Upper lobe of left lung (tissue), 6 donors: Measurements from ENCODE around the gene RNF8. TPM values are rescaled to one million over a fixed set of nuclear protein-coding genes. Genes with fewer than 3 reads are reported as not detected.

Experiments
- ATAC-seq, 2 donors: fragments of 200-7000 bp; cut with Tn5 transposase; one replicate each; pipeline ENCODE4 v1.9.1; 2022; ENCODE audit warnings: mild to moderate bottlenecking in 2 of 2, moderate library complexity in 2 of 2; ENCODE audit not compliant: low FRiP score in 2 of 2
- DNase-seq, 2 donors: peaks; one replicate each; pipeline ENCODE4 v3.0.0-alpha.2; 2019 to 2020
- H3K27ac ChIP-seq, 4 donors: fragments of 200-600 bp; sonication (generic); one replicate each; pipeline ENCODE4 v1.5.1; 2016 to 2019
- H3K27me3 ChIP-seq, 4 donors: fragments of 200-600 bp; sonication (generic); one replicate each; pipeline ENCODE4 v1.5.1; 2017 to 2019
- H3K36me3 ChIP-seq, 4 donors: fragments of 200-600 bp; sonication (generic); one replicate each; pipeline ENCODE4 v1.5.1; 2016 to 2019
- H3K4me1 ChIP-seq, 4 donors: fragments of 200-600 bp; sonication (generic); one replicate each; pipeline ENCODE4 v1.5.1; 2018 to 2019
- H3K4me3 ChIP-seq, 4 donors: fragments of 200-600 bp; sonication (generic); one replicate each; pipeline ENCODE4 v1.5.1; 2017 to 2019; ENCODE audit warnings: mild to moderate bottlenecking in 2 of 4, moderate library complexity in 1 of 4
- H3K9me3 ChIP-seq, 4 donors: fragments of 200-600 bp; sonication (generic); one replicate each; pipeline ENCODE4 v1.5.1; 2018 to 2019
- EP300 ChIP-seq, 4 donors: sonication (generic); formaldehyde crosslinking; IDR thresholded peaks; one replicate each; pipeline ENCODE4 v1.5.1; 2017; ENCODE audit warnings: antibody characterized with exemption in 4 of 4, control low read depth in 2 of 4
- POLR2A ChIP-seq, 4 donors: fragments of 450-650 bp; IDR thresholded peaks; one replicate each; pipeline ENCODE4 v1.5.1; 2016 to 2017; ENCODE audit warnings: antibody characterized with exemption in 4 of 4, mild to moderate bottlenecking in 2 of 4
- POLR2AphosphoS5 ChIP-seq, 2 donors: sonication (generic); formaldehyde crosslinking; IDR thresholded peaks; one replicate each; pipeline ENCODE4 v1.5.1; 2017; ENCODE audit warnings: antibody characterized with exemption in 2 of 2
- WGBS, 2 donors: methylation state at CpG; one replicate each; pipeline ENCODE4 v1.1.5; 2017 to 2018; 5-methylcytosine and 5-hydroxymethylcytosine counted together
- total RNA-seq, 6 donors: library from RNA; depleted of rRNA in 4 of 6; stranded (reverse); fragments of >200 nt in 4 of 6; gene quantifications; one replicate each; pipeline versions ENCODE4 v1.1.0 to v1.2.1, GENCODE V29; 2016 to 2021
- TF ChIP-seq, protein P1 (sequence below), 6 experiments: fragments of 450-650 bp in 4 of 6; fragments of 200-600 bp in 2 of 6; sonication (generic) in 2 of 6; IDR thresholded peaks; one replicate each; pipeline ENCODE4 v1.5.1; 2016 to 2019; ENCODE audit warnings: antibody characterized with exemption in 6 of 6
- donor health status: DM: no; HTN: no; CAD: no; lungs with moderate emphysema.
- donor health status: DM: no; HTN: yes; CAD: no; lungs with severe emphysema.

Gene RNF8
- total RNA-seq, 6 donors from 2014 or later = 14.7 to 32.3 (median 17.1) TPM

DNA sequence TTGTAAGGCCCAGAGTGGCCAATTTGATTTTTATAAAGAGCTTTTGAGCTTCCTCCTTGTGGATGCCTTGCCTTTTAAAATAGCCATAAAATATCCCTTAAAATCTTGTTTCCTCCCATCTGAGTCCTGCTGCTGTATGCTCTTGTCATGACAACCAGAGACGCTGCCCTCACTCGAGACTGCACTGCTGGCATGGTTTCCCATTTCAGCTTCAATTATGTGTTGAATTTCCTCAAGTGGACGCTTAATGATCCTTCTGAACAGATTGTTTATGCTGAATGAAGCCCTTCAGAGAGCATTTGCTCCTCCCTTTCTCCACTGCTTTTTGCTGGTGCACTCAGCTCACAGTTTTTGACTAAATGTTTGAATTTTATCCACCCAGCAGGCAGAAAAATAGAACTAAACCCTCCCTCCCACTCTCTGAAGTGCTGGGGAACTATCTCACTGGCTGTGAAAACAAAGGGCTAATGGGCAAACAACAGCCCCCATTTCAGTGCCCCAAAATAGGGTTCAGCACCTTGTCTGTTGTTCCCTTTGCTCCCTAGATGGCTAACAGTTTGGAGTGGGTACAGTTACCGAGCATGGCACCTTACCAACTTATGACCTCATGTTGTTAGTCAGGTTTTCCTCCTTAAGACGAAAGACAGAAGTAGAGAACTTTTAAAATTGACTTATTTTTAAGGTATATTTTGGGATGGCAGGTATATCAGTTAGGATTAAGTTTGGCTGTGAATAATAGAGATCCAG lies 45.5 kb upstream of the RNF8 start:
- Histone ChIP-seq H3K27me3 (no peaks in the 10 kb centered on the region), H3K9me3 (no peaks in the 10 kb centered on the region), H3K36me3 (peaks cover 0 to 22% (median 8%) of the 10 kb centered on the region in 4 donors), H3K4me1 (peaks cover 0 to 12% (median 5%) of the 10 kb centered on the region in 4 donors), H3K27ac (peak overlapping the region in 3 of 4 donors; percentile 15 to 58 (median 27)), H3K4me3 (no peak overlapping the region)
- peak in 1 of 2 donors; percentile 56 for DNase-seq
- WGBS, 2 donors = 52 to 62% methylated on average over 5 of the region's 5 CpGs
- peak; percentile 50 to 58 for ATAC-seq
- TF ChIP-seq, protein P1, sequence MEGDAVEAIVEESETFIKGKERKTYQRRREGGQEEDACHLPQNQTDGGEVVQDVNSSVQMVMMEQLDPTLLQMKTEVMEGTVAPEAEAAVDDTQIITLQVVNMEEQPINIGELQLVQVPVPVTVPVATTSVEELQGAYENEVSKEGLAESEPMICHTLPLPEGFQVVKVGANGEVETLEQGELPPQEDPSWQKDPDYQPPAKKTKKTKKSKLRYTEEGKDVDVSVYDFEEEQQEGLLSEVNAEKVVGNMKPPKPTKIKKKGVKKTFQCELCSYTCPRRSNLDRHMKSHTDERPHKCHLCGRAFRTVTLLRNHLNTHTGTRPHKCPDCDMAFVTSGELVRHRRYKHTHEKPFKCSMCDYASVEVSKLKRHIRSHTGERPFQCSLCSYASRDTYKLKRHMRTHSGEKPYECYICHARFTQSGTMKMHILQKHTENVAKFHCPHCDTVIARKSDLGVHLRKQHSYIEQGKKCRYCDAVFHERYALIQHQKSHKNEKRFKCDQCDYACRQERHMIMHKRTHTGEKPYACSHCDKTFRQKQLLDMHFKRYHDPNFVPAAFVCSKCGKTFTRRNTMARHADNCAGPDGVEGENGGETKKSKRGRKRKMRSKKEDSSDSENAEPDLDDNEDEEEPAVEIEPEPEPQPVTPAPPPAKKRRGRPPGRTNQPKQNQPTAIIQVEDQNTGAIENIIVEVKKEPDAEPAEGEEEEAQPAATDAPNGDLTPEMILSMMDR (IDR thresholded peaks at IDR 0.05) = no peak
- TF ChIP-seq POLR2A (IDR thresholded peaks at IDR 0.05) (no peak), EP300 (IDR thresholded peaks at IDR 0.05) (no peak), POLR2AphosphoS5 (IDR thresholded peaks at IDR 0.05) (no peak)

DNA sequence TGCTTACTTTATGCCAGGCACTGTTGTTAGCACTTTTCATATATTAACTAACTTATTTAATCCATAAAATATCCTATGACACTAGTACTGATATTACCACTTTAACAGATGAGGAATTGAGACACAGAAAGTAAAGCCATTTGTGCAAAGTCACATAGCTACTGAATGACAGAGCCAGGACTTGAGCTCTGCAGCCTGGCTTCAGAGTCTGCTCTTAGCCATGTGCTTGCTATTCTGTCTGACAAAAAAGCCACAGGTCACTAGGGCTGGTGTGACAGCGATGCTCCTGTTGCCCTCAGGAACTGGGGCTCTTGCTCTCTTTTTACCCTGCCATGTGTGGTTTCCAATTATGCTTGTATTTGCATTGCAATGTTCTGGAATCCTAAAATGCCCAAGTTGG lies 44.7 kb upstream of the RNF8 start:
- H3K27ac ChIP-seq = no peak overlapping the region
- DNase-seq = no peak
- TF ChIP-seq EP300 (IDR thresholded peaks at IDR 0.05) (no peak), POLR2A (IDR thresholded peaks at IDR 0.05) (no peak), POLR2AphosphoS5 (IDR thresholded peaks at IDR 0.05) (no peak)
- TF ChIP-seq, protein P1 (IDR thresholded peaks at IDR 0.05) = no peak
- no peaks in the 10 kb centered on the region for H3K27me3 ChIP-seq
- no peak for ATAC-seq
- peaks cover 7 to 22% (median 15%) of the 10 kb centered on the region in 4 donors for H3K36me3 ChIP-seq
- H3K4me3 ChIP-seq = no peak overlapping the region
- WGBS, 2 donors = 78 to 89% methylated on average over 1 of the region's 1 CpG
- peaks cover 0 to 12% (median 5%) of the 10 kb centered on the region in 4 donors for H3K4me1 ChIP-seq
- no peaks in the 10 kb centered on the region for H3K9me3 ChIP-seq

DNA sequence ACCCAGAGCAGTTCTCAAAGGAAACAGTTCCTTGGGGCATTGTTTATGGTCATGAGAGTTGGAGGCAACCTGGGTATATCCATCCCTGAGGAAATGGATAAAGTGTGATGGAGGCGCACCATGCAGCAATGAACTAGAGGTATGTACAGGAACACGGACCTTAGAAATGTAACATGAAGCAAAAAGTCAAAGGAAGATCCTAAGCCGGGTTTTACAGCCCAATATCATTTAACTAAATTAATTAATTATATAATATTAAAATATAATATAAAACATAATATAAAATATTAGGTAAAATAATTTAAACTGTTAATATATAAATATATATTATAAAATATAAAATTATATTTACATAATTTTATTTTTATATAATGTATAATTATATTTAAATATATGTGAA lies 44.1 kb upstream of the RNF8 start:
- Histone ChIP-seq H3K4me1 (peaks cover 0 to 12% (median 5%) of the 10 kb centered on the region in 4 donors), H3K4me3 (no peak overlapping the region), H3K9me3 (no peaks in the 10 kb centered on the region), H3K36me3 (peaks cover 11 to 28% (median 19%) of the 10 kb centered on the region in 4 donors), H3K27ac (no peak overlapping the region), H3K27me3 (no peaks in the 10 kb centered on the region)
- DNase-seq (no peak), ATAC-seq (no peak)
- WGBS, 2 donors = 66 to 97% methylated on average over 3 of the region's 3 CpGs
- TF ChIP-seq, protein P1 (IDR thresholded peaks at IDR 0.05) = no peak
- no peak for TF ChIP-seq POLR2A (IDR thresholded peaks at IDR 0.05)
- no peak for TF ChIP-seq POLR2AphosphoS5 (IDR thresholded peaks at IDR 0.05)
- TF ChIP-seq EP300 (IDR thresholded peaks at IDR 0.05) = no peak

DNA sequence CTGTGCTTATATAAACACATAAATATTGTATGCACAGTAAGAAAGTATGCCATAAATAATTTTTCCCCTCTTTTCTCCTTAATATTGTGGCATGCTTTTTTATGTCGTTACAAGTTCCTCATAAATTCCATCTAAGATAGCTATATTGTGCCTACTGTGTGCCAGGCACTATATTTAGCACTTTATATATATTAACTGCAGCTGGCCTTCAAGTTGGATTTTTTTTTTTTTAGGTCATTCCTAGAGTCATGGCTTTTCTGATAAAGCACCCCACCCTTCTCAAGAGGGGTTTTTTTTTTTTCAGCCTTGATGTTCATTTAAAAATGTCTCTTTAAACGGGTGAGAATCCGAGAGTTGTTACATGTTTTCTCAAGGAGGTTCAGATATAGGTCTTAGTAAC lies 42.8 kb upstream of the RNF8 start:
- no peaks in the 10 kb centered on the region for H3K27me3 ChIP-seq
- TF ChIP-seq EP300 (IDR thresholded peaks at IDR 0.05) (no peak), POLR2A (IDR thresholded peaks at IDR 0.05) (no peak), POLR2AphosphoS5 (IDR thresholded peaks at IDR 0.05) (no peak)
- H3K4me1 ChIP-seq = peaks cover 0 to 12% (median 5%) of the 10 kb centered on the region in 4 donors
- ATAC-seq (no peak), DNase-seq (no peak)
- no peak overlapping the region for H3K4me3 ChIP-seq
- peaks cover 11 to 37% (median 26%) of the 10 kb centered on the region in 4 donors for H3K36me3 ChIP-seq
- H3K9me3 ChIP-seq = no peaks in the 10 kb centered on the region
- H3K27ac ChIP-seq = no peak overlapping the region
- 87 to 89% methylated on average over 3 of the region's 3 CpGs for WGBS, 2 donors

DNA sequence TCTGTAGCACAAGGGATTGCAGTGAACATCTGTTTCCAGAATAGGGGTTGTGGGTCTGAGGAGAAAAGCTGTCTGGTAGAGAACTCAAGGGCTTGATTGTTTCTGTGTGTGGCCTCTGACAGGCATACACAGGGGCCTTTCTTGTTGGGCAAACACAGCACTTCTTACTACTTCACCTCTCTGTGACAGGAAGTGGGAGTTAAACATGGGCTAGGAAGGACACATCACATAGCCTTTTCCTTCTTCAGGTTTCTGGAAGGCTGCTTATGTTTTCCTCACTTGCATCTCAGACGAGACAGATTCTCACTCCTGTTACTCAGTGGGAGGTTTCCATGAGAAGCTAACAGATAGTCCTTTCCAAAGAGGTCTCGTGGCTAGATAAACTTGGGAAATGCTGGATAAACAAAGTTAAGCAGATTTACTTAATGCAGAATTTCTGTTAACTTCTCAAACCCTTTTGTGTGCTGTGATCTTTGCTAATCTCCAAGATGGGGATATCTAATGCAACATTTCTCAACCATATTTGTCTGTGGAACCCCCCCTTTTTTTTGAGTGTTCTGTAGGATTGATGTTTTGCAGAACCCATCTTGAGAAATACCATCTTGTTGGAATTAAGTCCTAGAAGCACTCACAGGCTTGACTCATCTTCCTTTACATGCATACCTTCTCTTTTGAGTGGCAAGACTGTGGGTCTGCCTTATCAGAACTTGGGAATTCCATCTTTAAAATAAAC lies 41.9 kb upstream of the RNF8 start:
- H3K4me1 ChIP-seq = peaks cover 0 to 12% (median 5%) of the 10 kb centered on the region in 4 donors
- H3K36me3 ChIP-seq = peaks cover 11 to 42% (median 34%) of the 10 kb centered on the region in 4 donors
- H3K4me3 ChIP-seq = no peak overlapping the region
- no peak for DNase-seq
- H3K27me3 ChIP-seq = no peaks in the 10 kb centered on the region
- no peak for ATAC-seq
- WGBS, 2 donors = 59 to 76% methylated on average over 2 of the region's 2 CpGs
- TF ChIP-seq POLR2AphosphoS5 (IDR thresholded peaks at IDR 0.05) (no peak), POLR2A (IDR thresholded peaks at IDR 0.05) (no peak), EP300 (IDR thresholded peaks at IDR 0.05) (no peak)
- TF ChIP-seq, protein P1 (IDR thresholded peaks at IDR 0.05) = no peak
- no peaks in the 10 kb centered on the region for H3K9me3 ChIP-seq
- no peak overlapping the region for H3K27ac ChIP-seq
